HEK293 (cell line): ENCODE results near the gene TSPOAP1.

Experiments used
- ZNF629 ChIP-seq: fragments of 450-650 bp; formaldehyde crosslinking; IDR thresholded peaks from 2 replicates; pipeline ENCODE4 v1.5.1; 2017; ENCODE audit warnings: missing biosample characterization, missing genetic modification characterization
- ZNF677 ChIP-seq: fragments of 450-650 bp; IDR thresholded peaks from 2 replicates; pipeline ENCODE4 v1.5.0; 2018; ENCODE audit warnings: missing biosample characterization, mild to moderate bottlenecking, missing genetic modification characterization, moderate library complexity

GRCh38 chr17:58319173-58320162 lies 9.1 kb downstream of the TSPOAP1 start:
- TF ChIP-seq ZNF629 (tag by site-specific recombination) (no peak), ZNF677 (tag by site-specific recombination) (no peak)
